Activated B cell treated with CpG ODN at 0.5 μM for 24 hours (primary cell): ENCODE results near the gene IL17RB. TPM values are rescaled to one million over a fixed set of nuclear protein-coding genes. Genes with fewer than 3 reads are reported as not detected.

Source experiments
- ATAC-seq: fragments of 200-7000 bp; cut with Tn5 transposase; one replicate; pipeline ENCODE4 v1.10.0; 2021; ENCODE audit warnings: low read depth, mild to moderate bottlenecking, moderate library complexity
- CTCF ChIA-PET: fragments of 350-600 bp; sonication (Branson Sonifier 250); formaldehyde crosslinking; loops from one replicate; lab custom pipeline; 2021; ENCODE audit warnings: antibody characterized with exemption; lab: Charles Lee
- POLR2A ChIA-PET: fragments of 350-600 bp; sonication (Branson Sonifier 250); formaldehyde crosslinking; loops from one replicate; lab custom pipeline; 2021; ENCODE audit warnings: antibody characterized with exemption; lab: Charles Lee
- DNase-seq: peaks from one replicate; pipeline ENCODE4 v3.0.0; 2022
- H3K27ac Mint-ChIP-seq: one replicate; pipeline ENCODE4 v1.8.0; 2020; ENCODE audit warnings: mixed read lengths
- H3K27me3 Mint-ChIP-seq: one replicate; pipeline ENCODE4 v1.8.0; 2021; ENCODE audit warnings: mixed read lengths
- H3K36me3 Mint-ChIP-seq: one replicate; pipeline ENCODE4 v1.8.0; 2021; ENCODE audit warnings: low read depth, mixed read lengths
- H3K4me1 Mint-ChIP-seq: one replicate; pipeline ENCODE4 v1.8.0; 2021; ENCODE audit warnings: mixed read lengths
- H3K4me3 Mint-ChIP-seq: one replicate; pipeline ENCODE4 v1.8.0; 2020; ENCODE audit warnings: mild to moderate bottlenecking, mixed read lengths
- H3K9me3 Mint-ChIP-seq: one replicate; pipeline ENCODE4 v1.8.0; 2020; ENCODE audit warnings: mixed read lengths
- CTCF ChIP-seq: fragments of 200-600 bp; IDR thresholded peaks from one replicate; pipeline ENCODE4 v1.8.0; 2022; ENCODE audit warnings: antibody characterized with exemption, mild to moderate bottlenecking
- intact Hi-C: fragments of 100-400 bp; cut with micrococcal nuclease; formaldehyde crosslinking; loops from one replicate; pipeline ENCODE4 v1.15.1; 2024
- total RNA-seq: library from RNA; stranded (reverse); gene quantifications from 2 replicates; pipeline ENCODE4 v1.2.3, GENCODE V29; 2022

IL17RB gene
- total RNA-seq, 1 donor from 2014 or later, result 3.0 TPM

- H3K9me3 Mint-ChIP-seq, result no peaks in the 10 kb centered on the region
- DNase-seq, result no peak
- ChIA-PET POLR2A (interaction anchor here (0.7 to 4.3 kb wide), 2 partner anchors 10 to 130 kb away, joined by 4 to 52 read pairs; partner anchors contain the start of gene SELENOK), CTCF (no interaction called here)
- H3K36me3 Mint-ChIP-seq, result peaks cover 65% of the 10 kb centered on the region
- ATAC-seq, result no peak
- peak overlapping the region; percentile 59 for H3K27ac Mint-ChIP-seq
- no peak for TF ChIP-seq CTCF
- H3K4me1 Mint-ChIP-seq, result peaks cover 23% of the 10 kb centered on the region
- intact Hi-C loops, result no loop called here
- no peaks in the 10 kb centered on the region for H3K27me3 Mint-ChIP-seq
- H3K4me3 Mint-ChIP-seq, result peak overlapping the region; percentile 100
Observed at GRCh38 chr3:53880396-53881345, 34.3 kb downstream of the IL17RB start.

GRCh38 chr3:53881691-53882593, 35.6 kb downstream of the IL17RB start, which contains the start of gene ACTR8:
Gene ACTR8 (minus strand): TSS chr3:53882152. CDS start chr3:53882101, 51 bp downstream.
- Mint-ChIP-seq H3K27ac (peak within 1 kb of the TSS; percentile 92), H3K36me3 (peaks cover 64% of the 10 kb centered on the region), H3K4me1 (peaks cover 23% of the 10 kb centered on the region), H3K27me3 (no peaks in the 10 kb centered on the region), H3K4me3 (peak within 1 kb of the TSS; percentile 100), H3K9me3 (no peaks in the 10 kb centered on the region)
- POLR2A ChIA-PET, result interaction anchor here (0.7 to 4.3 kb wide), 4 partner anchors 9 to 534 kb away, joined by 3 to 52 read pairs (median 4); partner anchors contain the start of genes DCP1A and SELENOK
- DNase-seq (peak; percentile 88), ATAC-seq (peak; percentile 93)
- intact Hi-C loops, result loop anchor here (1.0 kb wide), 1 partner anchor 9 kb away; the partner anchor contains the start of gene SELENOK
- TF ChIP-seq CTCF, result no peak
- CTCF ChIA-PET, result no interaction called here

GRCh38 chr3:53883008-53883407, 36.6 kb downstream of the IL17RB start:
- ATAC-seq (no peak), DNase-seq (no peak)
- TF ChIP-seq CTCF, result no peak
- H3K27me3 Mint-ChIP-seq, result no peaks in the 10 kb centered on the region
- H3K27ac Mint-ChIP-seq, result peak overlapping the region; percentile 50
- H3K36me3 Mint-ChIP-seq, result peaks cover 63% of the 10 kb centered on the region
- H3K9me3 Mint-ChIP-seq, result no peaks in the 10 kb centered on the region
- peak overlapping the region; percentile 100 for H3K4me3 Mint-ChIP-seq
- ChIA-PET CTCF (no interaction called here), POLR2A (interaction anchor here (1.4 to 4.3 kb wide), 2 partner anchors 8 to 535 kb away, joined by 5 to 52 read pairs; partner anchors contain the start of genes DCP1A and SELENOK)
- intact Hi-C loops, result no loop called here
- peaks cover 23% of the 10 kb centered on the region for H3K4me1 Mint-ChIP-seq

GRCh38 chr3:53884623-53885022, 38.3 kb downstream of the IL17RB start:
- DNase-seq (no peak), ATAC-seq (no peak)
- Mint-ChIP-seq H3K9me3 (no peaks in the 10 kb centered on the region), H3K27ac (no peak overlapping the region), H3K36me3 (peaks cover 59% of the 10 kb centered on the region), H3K27me3 (no peaks in the 10 kb centered on the region), H3K4me1 (peaks cover 31% of the 10 kb centered on the region), H3K4me3 (no peak overlapping the region)
- no peak for TF ChIP-seq CTCF
- POLR2A ChIA-PET, result no interaction called here
- intact Hi-C loops, result no loop called here
- CTCF ChIA-PET, result no interaction called here
